DMS 273 (cell line): ENCODE data around the gene DCAF5.
"Not testable (repeated sequence)": the region's sequence is repeated elsewhere in the genome, so short reads cannot be mapped to it uniquely, and the experiment has no call there.

Source experiments
- DNase-seq: peaks from one replicate; lab custom pipeline; 2025; ENCODE audit not compliant: unreplicated experiment; lab: John Stamatoyannopoulos, UW

The DCAF5 gene

DNA sequence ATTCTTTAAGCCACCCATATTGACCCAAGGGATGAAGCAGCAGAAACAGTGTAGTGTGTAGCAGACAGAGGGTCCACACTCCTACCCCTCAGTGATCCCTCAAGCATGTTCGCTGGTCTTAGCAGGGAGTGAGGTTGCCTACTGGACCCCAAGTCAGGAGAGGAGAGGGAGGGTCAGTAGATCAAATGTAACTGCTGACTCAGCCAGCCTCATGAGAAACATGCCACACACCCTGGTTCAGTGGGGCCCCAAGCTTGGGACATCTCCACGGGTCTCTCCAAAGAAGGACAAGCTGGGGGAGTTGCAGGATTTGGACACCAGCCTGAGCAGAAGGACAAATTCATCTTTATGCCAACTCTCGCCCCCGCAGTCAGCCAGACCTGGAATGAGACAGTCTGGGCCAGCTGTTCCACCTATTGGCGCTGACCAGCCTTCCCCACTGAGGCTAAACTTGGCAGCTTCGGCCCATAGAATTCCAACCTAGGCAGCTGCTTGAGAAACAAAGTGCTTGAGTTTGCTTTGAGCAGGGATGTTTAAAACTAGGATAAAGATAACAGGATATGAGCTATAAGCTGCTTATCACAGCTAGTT, 107.9 kb downstream of the DCAF5 start:
- DNase-seq, result peak; percentile 86

DNA sequence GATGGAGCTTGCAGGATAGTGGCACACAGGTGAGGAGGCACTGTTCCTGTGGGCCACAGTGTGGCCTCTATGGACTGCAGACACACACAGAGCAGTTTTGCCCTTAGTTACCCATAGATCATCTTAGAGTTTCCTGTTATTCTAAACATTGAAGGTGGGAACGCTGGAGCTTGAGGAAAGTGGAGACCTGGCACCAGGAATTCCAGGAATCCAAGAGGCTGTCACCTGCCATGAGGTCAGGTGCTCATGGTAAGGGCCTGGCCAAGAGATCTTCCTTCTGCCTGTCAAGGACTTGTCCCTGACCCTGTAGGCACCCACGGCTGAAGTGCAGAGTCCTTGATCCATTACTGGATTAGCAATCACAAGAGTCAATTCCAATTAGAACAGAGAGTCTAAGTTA, 108.6 kb downstream of the DCAF5 start:
- DNase-seq, result no peak

DNA sequence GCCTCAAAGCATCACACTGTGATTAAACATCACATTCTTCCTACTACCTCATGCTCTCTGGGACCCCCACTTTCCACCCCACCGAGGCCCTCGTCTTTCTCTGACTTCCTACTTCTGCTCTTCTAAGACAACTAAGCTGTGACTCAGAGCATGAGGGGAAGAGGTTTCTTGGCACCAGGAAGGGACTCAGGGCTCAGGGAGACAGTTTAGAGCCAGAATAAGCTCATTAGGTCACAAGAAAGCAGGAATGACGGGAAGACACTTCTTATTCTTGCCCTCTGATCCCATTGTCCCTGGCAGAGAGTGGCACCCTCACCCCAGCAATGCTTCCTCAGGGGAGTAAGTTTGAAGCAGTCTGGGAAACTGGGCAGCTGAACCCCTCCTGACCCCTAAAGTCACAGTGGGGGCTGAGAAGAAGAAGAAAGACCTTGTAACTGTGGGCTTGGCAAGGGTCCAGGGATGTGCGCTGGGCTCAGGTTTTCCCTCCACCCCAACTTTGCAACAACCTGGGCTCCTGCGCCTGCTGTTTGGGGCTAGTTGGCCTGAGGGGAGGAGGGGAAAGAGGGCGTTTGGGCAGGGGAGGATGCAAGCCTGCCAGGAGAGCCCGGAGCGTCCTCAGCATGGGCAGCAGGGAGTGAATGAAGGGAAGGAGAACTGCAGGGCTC, 109.2 kb downstream of the DCAF5 start:
- peak; percentile 34 for DNase-seq

DNA sequence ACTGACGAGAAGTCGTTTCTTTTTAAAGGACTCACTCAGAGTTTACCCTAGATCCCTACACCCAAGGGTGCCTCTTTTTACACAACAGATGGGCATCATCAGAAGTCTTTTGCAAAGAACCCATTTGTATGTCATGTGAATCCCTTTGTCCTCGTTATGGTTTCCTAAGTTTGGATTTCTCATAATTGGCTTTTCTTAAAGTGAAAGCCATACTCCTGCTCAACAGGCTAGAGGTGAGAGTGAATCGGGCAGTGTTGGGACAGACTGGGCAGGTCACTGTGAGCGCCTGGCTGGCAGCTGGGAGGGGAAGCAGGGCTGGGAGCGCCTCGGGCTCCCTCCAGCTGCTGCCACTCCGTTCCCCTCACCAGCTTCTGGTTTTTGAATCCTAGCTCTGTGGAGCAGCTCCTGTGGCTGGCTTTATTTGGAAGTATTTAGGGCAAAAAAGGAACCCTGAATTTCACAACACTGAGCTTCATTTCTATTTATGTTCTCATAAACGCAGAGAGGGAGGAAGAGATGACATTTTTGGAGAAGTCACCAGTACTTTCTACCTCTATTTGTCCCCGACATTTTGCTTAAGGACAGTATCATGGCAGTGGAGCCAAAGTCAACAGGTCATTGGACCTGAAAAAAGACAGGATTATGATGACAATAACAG, 110.0 kb downstream of the DCAF5 start:
- peak; percentile 65 for DNase-seq

DNA sequence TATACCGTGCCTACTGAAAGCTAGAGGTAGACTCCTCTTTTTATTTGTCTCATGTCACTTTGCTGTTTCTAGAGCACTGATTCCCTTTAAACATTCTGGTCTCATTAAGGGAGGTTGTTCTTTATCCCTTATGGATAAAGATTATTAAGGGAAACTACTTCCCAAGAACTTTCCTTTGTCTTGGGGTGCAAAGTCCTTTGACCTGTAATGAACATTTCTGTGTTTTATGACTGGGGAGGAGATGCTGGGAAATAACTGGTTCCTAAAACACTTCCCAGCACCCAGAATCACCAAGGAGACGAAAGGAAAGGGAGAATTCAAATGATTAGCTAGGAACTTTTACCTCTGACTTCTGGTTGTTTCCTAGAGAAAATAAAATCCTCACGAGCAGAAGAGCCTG, 110.6 kb downstream of the DCAF5 start:
- DNase-seq, result no peak

DNA sequence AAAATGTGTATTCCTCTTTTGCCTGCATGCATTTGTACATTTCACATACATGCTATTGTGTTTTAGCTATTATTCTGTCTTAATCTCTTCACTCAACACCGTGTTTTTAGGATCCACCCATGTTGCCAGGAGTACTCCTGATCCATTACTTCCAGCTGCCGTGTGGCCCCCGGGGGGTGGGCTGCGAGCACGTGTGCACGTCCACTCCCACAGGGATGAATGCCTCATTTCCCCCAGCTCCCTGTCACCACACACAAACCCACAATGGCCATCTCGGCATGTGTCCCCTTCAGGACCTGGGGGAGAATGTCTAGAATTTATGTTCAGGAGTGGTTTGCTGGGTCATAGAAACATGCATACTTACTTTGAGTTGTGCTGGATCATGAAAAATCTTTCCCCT, 111.1 kb downstream of the DCAF5 start:
- DNase-seq, result no peak

DNA sequence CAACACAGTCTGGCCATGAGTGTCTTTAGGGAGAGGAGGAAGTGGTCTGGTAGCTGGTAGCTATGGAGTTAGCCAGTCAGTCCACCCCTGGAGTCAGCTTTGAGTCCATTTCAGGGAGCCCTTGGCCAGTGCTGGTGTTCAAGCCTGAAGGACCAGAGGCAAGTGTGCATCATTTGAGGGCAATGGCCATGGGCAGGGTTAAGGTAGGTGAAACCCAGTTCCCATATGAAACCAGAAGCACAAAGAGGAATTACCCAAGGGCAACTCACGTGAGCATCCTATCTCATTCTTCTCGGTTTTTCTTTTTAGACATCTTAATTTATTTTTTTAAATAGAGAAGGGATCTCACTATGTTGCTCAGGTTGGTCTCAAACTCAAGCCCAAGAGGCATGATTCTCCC, 112.6 kb downstream of the DCAF5 start:
- DNase-seq, result no peak

DNA sequence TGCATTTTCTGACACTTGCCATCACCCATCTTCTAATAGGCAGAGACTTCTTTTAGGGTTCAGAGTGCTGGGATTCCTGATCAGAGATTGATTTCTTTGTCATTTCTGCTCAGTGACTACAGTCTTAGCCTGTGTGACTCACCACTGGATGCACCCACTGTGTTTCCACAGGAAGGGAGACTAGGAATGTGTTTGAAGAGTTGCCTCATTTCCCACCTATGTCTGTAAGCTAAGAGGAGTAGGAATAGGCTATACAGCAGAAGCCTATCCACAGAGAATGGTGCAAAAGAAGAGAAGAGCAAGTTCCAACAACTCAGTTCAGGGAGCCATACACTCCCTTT, 113.7 kb downstream of the DCAF5 start:
- DNase-seq, result no peak

DNA sequence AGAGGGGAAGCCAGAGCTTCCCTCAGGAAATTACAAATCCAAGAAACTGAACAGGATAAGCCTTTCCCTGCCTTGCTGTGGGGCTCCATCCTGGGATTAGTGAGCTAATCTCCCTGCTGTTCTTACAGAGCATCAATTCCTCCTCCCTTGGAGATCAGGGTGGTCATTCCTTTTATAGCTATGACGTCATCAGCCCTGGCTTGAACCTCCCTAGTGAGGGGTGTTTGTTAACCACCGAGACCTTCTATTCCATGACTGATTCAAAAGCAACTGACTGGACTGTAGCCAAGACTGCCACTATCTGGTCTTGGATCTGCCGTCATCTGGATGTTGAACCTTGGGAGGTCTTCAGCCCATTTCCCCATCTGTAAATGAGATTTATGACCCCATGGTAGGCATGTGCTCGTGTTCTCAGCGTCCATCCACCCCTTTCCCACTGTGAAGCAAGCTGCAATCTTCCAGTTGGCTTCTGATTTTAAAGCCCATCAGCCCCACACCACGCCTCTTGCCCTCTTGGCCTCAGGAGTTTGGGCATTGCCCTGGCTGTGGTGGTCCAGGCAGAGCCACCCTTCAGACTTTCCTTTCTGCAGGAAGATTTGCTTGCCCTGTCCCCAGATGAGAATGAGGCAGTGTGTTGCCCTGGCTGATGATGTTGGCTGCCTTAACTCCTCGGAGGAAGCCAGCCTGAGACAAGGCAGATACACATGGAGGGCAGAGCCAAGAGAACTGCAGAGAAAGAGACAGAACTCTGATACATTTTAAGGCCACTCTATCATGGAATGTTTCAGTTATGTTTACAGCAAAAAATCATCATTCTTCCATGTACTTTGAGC, 114.2 kb downstream of the DCAF5 start:
- DNase-seq, result peak; percentile 61

DNA sequence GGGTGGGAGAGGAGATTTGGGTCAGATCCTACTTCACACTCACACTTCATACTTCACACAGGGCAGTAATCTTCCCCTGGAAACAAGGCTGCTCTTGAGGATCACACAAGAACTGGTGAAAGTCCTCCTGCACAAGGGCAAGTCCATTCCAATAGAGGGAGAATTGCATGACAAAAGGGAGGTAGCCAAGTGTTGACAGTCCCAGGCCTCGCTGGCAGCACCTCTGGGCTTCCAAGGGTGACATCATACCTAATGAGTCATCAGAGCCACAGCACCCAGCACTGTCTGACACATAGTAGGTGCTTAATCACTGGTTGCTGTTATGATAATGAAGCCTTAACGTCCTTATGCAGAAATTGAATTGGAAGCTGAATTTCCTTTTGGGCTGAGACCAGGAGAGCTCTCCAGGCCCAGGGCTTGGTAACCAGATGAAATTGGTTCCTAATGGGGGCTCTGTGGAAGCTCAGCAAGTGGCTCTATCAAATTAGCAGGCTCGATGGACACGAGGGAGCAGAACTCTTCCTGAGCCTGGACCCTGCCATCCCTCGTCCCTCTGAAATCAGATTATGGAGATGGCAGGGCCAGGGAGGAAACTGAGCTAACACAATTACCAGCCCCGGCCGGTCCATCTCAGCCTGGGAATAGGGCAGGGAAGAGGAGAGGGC, 115.0 kb downstream of the DCAF5 start:
- DNase-seq, result no peak

DNA sequence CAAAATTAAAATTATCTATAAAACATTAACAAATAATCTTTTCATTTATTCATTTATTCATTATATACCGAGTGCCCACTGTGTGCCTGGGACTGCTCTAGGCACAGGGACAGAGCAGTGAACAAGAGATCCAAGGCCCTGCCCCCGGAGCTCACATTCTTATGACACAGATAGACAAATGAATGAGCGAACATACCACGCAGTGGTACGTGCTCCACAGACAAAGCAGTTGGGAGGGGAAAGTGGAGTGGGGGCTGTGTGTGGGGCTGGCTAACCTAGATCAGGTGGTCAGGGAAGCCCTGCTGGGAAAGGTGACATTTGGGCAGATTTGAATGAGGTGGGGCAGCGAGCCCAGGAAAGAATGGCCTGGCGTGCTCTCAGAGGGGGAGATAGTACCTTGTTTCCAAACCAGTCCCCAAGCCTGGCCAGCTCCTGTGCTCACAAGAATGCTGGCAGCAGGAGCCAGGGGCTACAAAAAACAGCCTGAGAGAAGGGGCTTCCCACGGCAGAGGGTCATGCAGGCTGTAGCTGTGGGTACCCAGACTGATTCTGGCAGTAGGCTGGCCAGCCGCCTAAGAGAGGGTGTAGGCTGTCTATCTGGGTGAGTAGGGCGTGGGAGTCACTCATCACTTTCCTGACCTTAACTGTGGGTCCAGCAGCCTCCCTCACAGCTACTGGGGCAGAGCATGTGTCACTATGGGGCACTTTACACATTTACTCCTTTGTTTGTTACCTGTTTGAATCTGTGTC, 116.0 kb downstream of the DCAF5 start:
- no peak for DNase-seq

DNA sequence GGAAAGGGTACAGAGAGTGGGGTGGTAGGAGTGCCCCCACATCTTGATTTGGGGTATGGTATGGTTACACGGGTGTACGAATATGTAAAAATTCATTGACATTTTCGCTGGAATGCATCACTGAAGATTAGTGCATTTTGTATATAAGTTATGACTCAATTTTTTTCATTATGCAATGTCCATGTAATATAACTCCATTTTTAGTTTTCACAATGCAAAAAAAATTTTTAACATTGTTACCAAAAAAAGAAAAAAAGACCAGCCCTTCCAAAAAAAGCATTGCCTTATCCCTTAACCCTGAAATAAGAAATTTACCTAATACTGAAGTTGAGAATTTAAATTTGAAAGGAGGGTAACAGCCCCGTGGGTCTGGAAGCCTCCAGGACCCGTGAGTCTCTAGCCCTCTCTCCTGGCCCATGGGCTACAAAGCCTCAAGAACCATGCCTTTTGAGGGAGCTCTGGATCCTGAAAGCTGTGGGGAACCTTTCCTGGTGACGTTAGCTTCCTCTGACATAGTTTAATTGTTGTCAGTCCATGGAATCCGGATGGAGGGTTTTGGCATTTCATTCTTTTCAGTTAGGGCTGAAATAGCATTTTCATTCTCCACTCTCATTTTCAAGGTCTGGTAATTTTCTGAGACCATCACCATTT, 118.2 kb downstream of the DCAF5 start:
- no peak for DNase-seq

DNA sequence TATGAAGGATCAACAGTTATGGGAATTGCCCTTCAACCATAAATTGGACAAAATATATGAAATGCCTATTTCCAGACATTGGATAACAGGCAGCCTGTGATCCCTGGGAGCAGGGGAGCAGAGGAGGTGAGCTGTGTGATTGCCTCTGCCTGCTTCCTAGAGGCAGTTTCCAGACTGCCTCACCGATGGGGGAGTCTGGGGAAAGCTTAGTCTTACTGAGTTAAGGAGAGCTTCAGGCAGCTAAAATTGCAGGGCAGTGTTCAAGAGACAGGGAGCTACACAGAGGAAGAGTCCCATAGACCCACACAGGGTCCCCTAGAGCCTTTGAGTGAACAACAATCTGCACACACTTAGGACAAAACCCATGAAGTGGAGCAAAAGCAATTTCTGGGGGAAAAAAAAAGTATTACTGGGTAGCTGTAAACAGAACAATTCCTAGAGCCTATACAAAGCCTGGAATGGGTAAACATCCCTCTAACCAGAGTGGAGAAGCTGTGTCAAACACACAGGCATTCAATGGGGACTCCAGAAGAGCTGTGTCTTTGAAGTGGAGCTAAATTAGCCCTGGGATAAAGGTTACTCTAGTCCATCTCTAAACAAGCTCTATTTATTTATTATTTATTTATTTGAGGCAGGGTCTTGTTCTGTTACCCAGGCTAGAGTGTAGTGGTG, 125.5 kb downstream of the DCAF5 start:
- DNase-seq, result no peak

DNA sequence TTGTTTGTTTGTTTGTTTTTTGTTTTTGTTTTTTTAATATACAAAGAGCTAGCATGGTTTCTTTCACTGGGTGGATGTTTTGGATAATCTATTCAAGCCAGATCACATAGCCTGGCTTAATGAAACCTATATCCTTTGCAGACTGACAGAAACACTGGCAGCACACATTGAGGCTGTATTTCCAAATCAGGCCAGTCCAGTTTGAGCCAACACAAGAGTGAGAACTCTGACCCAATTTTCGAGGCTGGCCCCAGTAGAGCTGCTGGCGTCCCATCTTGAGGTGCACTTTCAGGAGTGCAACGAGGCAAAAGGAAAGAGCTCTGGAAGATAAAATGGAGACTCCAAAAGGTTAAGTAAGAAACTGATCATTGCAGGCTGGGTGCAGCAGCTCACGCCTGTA, 129.9 kb downstream of the DCAF5 start:
- no peak for DNase-seq

DNA sequence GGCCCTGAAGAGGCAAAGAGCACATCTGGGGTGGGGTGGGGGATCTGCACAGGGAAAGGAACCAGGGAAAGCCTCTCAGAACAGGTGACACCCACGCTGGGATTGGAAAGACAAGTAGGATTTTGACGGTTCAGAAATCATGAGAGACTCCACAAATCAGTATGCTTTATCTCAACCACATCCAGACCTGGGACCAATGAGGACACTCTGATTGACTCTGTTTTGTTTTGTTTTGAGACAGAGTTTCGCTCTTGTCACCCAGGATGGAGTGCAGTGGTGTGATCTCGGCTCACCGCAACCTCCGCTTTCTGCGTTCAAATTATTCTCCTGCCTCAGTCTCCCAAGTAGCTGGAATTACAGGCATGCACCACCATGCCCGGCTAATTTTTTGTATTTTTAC, 130.8 kb downstream of the DCAF5 start:
- DNase-seq, result not testable (repeated sequence)

DNA sequence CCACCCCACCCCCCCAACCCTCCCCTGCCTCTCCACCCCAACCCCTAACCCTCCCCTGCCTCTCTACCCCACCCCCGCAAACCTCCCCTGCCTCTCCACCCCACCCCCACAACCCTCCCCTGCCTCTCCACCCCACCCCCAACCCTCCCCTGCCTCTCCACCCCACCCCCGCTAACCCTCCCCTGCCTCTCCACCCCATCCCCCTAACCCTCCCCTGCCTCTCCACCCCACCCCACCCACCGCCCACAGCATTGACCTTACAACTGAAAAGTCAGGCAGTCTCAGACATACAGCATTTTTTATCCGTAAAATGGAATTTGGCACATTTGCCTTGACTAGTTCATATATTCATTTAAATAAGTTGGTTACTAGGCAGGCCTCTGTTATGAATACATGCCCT, 135.2 kb downstream of the DCAF5 start:
- DNase-seq, result no peak

DNA sequence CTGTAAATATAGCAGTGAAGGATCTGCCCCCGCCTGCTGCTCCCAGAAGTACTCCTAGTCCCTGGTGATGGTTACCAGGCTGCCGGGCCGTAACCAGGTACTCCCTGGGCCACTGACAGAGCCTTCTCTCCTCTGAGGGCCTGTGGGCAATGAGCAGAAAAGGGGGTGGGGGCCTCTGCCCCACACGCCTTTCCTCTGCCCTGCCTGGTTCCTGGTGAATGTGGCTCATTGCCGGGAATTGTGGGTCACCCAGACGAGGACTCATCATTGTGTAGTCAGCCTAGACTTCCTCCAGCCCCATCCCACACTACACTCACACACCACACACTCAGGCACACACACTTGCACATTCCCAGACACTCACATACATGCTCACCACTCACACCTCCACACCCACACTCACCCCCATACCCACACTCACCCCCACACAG, 138.1 kb downstream of the DCAF5 start:
- no peak for DNase-seq

DNA sequence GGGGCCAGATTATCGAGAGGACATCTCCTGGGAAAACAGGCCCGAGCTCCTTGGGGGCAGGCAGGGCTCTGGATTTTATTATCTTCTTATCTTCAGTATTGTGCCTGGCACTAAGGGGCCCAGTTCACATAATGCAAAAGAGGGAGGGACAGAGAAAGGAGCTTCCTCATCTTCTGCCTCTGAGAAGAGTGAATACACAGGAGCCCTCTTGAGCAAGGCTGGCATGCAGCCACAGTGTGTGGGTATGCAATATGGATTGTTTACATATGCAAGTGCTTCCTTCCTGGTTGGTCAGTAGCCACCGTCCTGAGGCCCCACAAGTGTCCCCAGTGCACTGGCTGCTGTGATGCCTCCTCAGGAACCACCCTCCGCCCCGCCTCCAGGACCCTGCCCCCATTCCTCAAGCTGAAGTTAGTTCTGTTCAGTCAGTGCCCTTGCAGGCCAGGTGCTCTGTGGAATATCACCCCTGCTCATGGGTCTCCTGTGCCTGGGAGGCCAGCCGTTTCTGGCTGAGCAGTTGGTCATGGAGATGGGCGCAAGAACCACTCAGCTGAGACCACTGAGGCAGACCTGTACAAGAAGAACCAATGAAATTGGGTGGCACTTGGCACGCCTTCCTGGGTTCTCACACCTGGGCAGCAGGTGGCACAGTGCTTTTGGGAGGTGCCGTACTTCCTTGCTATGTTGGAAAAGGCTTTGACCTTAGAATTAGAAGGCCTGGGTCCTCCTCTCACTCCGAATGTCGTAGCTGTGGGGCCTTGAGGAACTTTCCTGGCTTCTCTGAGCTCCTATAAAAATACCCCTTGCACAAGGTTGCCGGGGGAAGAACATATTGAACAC, 138.8 kb downstream of the DCAF5 start:
- peak; percentile 33 for DNase-seq
